Stimulated activated CD4-positive, alpha-beta T cell treated with anti-CD3 and anti-CD28 coated beads, TNF-alpha, amount 100 ng/mL, for 1 hour (primary cell): Measurements from ENCODE around the gene TAF6.
A peak's percentile ranks its signal among the peaks of the same experiment; 100 is the strongest.

Experiments used
- DNase-seq, 3 donors: peaks; one replicate each; pipeline ENCODE4 v3.0.0-alpha.2; 2020; ENCODE audit warnings: low read depth in 3 of 3, low spot score in 1 of 3

Gene TAF6

DNA sequence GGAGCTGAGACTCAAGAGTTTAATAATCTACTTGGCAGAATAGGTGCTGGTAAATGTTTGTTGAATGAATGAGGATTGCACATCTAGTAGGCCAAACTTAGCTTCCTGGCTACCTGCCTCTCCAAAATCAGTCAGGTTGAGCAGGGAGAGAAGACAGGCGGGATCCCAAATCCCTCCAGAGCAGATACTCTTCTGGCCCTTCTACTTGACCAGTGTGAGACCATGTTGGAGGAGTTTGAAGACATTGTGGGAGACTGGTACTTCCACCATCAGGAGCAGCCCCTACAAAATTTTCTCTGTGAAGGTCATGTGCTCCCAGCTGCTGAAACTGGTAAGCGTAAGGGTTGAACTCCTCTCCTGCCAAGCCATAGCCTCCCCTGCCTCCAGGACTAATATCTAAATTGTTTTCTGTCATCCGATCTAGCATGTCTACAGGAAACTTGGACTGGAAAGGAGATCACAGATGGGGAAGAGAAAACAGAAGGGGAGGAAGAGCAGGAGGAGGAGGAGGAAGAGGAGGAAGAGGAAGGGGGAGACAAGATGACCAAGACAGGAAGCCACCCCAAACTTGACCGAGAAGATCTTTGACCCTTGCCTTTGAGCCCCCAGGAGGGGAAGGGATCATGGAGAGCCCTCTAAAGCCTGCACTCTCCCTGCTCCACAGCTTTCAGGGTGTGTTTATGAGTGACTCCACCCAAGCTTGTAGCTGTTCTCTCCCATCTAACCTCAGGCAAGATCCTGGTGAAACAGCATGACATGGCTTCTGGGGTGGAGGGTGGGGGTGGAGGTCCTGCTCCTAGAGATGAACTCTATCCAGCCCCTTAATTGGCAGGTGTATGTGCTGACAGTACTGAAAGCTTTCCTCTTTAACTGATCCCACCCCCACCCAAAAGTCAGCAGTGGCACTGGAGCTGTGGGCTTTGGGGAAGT lies 5.4 kb upstream of the TAF6 start:
- no peak for DNase-seq

DNA sequence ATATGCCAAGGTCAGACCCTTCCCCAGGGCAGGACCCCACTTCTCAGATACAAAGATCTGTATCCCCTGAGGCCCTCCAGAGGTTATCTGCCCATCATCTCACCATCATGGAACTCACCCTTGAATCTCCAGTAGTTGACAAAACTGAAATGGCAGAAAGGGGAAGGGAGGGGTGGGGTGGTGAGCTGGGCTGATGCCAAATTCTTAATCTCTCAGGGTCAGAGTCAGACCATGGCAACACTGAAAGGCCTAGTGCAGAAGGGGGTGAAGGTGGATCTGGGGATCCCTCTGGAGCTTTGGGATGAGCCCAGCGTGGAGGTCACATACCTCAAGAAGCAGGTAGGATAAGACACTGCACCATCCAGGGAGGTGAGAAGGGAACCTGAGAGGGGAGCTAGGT lies 3.4 kb upstream of the TAF6 start:
- DNase-seq, result no peak

DNA sequence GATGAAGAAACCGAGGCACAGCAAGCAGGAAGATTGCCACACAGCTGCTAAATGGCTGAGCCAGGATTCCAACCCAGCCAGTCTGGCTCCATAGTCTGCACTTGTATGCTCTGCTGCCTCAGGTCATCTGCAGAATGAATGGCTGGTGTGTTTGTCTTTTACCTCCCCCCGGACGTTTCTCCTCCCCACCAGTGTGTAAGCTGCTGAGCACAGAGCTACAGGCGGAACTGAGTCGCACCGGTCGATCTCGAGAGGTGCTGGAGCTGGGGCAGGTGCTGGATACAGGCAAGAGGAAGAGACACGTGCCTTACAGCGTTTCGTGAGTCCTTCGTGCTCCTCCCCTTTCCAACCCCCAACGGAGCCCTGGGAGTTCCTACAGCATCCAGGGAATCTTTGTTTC lies 2.9 kb upstream of the TAF6 start:
- no peak for DNase-seq

DNA sequence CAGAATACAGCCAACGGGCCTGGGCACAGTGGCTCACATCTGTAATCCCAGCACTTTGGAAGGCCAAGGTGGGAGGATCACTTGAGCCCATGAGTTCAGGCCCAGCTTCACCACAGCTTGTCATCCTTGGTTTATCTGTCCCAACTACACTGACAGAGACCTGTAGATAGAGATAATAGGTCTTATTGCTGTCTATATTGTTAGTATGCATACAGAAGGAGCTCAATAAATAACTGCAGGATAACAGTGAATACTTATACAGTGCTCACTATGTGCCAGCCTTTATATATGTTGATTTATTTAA lies 1.5 kb upstream of the TAF6 start:
- DNase-seq, result no peak

DNA sequence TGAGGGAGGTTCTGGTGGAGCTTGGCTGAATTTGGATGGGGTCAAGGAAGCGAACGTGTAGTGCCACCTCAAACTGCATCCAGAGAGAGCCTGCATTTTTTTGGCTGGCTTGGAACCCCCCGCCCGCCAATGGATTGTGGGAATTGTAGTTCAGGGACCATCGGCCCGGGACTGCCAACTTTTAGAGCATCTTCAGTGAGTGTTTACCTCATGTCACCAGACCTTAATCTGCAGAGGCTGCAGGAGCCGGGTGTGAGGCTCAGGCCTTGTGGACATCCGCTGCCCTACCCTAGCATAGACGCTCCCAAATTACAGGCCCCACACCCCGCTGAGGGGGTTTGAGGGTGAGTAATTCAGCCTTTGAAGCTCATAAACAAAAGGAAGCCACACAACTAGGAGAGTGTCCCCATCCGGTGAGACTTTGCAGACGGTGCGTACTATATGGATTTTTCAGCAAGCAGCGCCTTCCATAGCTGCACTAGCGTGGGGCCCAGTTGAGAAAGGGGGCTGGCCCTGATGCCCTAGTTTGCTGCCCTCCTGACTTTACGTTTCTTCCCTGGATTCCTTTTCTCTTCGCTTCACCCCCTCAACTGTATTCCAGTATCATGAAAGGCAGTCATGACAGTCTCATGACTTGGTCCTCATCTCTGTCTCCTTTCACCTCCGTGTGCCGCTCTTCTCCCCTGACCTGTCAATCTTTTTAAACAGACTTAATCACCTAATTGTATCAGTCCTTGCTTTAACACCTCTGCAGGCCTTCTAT lies 993 bp upstream of the TAF6 start:
- peak; percentile 29 to 49 (median 39) for DNase-seq

DNA sequence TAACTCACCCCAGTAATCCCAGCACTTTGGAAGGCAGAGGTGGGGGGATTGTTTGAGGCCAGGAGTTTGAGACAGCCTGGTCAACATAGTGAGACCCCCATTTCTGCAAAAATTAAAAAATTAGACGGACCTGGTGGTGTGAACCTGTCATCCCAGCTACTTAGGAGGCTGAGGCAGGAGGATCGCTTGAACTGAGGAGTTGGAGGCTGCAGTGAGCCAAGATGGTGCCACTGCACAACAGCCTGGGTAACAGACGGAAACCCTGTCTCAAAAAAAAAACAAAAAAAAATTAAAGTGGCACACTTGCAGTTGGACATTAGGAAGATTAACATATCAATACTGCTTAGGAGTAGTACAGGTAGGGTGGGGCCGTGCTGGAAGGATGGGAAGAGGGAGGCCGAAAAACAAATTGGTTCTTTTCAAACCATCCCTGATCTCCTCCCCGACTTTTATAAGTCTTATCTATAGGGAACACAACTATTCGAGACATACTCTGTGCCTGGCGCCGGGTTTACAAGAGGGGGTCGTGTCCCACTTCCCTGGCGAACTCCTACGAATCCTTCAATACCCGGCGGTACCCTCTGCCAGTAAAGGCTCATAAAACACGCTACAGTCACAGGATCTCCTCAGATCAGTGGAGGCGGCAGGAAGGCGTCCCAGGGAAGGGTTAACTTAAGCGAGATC lies 628 bp downstream of the TAF6 start:
- DNase-seq, result no peak

DNA sequence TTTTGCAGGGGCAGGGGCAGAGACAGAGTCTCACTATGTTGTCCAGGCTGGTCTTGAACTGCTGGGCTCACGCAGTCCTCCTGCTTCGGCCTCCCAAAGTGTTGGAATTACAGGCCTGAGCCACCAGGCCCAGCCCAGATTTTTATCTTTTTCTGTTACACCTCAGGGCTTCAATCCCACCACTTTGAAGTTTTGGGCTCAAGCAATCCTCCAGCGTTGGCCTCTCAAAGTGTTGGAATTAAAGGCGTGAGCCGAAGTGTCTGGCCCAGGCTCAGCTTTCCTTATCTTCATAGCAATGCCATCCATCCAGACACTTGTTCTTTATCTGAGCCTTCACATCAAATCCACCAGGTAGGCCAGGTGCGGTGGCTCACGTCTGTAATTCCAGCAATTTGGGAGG lies 4.1 kb downstream of the TAF6 start:
- DNase-seq, result no peak

DNA sequence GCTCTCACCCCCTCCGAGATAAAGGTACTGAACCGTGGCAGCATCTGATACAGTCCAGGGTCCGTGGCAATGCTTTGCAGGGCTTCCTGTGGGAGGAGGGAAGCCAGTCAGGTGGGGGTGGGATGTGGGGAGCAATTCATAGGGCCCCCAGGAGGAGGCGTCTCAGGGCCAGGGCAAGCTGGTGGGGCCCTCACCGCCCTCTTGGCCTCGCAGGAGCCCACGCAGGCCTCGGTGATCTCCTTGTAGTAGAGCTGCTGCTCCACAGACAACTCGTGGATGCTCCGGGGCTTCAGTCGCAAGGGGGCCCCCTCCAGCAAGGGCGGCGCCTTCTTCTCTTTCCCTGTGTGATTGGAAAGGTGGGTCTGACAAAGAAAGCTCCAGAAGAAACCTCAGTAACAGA lies 7.2 kb downstream of the TAF6 start:
- DNase-seq, result no peak

DNA sequence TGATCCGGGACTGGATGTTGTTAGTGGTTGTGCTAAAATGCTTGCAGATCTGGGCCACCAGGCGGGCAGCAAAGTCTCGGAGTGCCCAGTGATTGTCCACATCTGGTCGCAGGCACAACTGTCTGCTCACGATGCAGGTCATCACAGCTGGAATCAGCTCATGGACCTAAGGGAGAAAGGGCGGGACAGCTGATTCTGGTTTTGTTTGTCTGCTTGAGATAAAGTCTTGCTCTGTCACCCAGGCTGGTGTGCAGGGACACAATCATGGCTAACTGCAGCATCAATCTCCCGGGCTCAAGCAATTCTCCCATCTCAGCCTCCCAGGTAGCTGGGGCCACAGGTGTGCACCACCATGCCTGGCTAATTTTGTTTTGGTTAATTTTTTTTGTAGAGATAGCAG lies 8.0 kb downstream of the TAF6 start:
- no peak for DNase-seq

DNA sequence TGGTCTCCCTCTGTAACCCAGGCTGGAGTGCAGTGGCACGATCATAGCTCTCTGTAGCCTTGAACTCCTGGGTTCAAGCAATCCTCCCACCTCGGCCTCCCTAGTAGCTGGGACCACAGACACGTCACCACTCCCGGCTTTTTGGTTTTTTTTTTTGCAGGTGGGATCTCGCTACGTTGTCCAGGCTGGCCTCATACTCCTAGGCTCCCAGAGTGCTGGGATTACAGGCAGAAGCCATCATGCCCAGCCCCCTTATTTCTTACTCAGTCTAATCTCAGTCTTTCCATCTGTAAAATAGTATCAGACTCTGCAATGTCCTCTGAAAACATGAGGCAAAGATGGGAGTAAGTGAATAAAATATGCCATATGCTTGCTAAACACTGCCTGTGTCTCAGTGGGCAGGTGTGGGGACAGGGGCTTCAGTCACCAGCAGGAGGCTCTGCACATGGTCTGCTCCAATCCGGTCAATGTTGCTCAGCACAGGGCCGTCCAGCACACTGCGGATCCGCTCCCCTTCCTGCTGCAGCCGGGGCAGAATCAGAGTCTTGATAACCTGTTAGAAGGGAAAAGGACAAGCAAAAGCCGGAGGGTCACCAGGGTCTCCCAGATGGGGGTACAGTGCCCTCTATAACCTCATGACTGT lies 9.5 kb downstream of the TAF6 start:
- no peak for DNase-seq

DNA sequence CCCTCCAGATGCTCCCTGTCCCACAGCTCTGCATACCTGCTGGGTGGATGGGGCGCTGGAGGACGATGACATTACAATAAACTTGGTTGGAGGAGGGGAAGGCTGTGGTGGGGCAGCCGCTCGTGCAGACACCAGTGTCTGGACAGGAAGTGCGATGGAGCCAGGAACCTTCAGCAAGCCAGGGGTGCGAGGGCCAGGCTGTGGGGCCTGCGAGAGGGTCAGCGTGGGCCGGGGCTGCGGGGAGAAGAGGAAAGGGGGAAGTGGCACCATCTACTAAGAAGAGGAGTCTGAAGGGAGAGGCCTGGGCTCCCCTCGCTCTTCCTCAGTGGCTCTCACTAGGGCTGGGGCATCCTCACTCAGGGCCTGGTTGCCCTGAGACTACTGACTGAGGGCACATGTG lies 11.3 kb downstream of the TAF6 start:
- DNase-seq, result no peak

DNA sequence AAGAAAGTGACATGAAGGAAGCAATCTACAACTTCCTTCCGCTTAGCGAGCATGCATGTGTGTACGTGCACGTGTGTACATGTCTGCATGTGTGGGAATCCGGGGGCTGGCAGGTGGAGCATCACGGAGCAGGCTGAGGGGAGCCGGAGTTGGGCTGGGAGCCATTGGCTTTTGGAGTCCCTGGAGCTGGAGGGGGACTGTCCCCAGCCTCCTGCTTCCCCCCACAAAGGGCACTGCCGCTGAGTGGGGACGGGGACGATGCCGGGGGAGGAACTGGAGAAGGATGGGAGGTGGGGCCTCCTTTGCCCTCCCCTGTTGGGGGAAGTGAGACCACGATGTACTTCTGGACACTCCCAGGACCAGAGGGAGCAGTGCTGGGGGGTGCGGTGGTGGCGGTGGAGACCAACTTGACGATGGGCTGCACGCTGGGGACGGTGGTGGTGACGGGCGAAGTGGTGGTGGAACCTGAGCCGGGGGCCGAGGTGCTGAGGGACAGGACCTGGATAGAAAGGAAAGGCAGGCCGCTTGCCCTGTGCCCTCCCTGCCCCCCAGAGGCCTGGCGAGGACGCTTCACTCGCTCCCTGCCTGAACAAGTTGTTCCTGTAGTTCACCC lies 11.9 kb downstream of the TAF6 start:
- DNase-seq, result no peak

DNA sequence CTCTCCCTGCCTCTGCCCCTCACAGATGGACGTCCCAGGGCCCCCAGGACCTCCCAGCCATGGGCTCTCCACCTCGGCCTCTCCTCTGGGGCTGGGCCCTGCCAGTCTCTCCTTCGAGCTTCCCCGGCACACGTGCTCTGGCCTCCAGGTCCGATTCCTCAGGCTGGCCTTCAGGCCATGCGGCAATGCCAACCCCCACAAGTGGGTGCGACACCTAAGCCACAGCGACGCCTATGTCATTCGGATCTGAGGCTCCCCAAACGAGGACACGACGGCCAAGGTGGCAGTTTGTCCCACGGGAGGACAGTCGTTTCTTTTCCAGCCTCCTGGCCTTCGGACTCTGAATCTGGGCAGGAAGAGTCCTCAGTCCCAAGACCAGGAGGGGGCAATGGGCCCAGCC lies 12.5 kb downstream of the TAF6 start:
- no peak for DNase-seq

DNA sequence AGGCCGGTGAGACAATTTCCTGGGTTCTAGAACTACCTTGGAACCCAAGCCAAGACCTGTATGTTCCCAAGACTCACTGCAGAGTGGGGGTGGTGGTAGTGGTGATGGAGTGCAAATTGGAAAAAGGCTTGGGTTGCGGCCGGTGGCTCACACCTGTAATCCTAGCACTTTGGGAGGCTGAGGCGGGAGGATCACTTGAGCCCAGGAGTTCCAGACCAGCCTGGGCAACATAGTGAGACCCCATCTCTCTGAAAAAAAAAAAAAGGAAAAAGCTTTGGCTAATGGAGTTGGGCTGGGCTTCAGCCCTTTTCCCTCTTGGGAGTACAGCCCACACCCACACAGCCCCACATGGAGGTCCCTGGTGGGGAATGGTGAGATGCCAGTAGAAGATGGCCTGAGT lies 13.6 kb downstream of the TAF6 start:
- no peak for DNase-seq

DNA sequence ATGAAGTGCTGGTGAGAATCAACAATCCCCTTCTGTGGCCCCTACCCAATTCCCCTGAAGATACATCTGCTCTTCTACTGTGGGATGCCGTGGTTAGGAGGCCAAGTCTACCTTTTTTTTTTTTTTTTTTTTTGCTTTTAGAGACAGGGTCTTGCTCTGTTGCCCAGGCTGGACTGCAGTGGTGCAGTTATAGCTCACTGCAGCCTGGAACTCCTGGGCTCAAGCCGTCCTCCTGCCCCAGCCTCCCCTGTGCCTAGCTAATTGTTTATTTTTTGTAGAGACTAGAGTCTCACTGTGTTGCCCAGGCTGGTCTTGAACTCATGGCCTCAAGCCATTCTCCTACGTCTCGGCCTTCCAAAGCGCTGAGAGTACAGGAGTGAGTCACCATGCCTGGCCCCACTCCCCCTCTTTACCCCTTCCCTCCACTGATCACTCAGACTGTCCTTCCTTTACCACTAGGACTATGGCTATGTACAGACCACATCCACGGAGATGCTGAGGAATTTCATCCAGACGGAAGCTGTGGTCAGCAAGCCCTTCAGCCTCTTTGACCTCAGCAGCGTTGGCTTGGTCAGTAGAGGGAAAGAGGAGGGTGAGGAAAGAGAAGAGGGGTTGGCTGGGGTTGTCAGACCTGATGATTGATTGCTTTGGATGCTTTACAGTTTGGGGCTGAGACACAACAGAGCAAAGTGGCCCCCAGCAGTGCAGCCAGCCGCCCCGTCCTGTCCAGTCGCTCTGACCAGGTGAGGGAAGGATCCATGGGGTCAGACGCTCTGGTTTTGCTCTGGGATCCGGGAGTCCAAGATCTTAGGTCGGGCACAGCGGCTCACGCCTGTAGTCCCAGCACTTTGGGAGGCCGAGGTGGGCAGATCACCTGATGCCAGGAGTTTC lies 16.0 kb downstream of the TAF6 start:
- no peak for DNase-seq

DNA sequence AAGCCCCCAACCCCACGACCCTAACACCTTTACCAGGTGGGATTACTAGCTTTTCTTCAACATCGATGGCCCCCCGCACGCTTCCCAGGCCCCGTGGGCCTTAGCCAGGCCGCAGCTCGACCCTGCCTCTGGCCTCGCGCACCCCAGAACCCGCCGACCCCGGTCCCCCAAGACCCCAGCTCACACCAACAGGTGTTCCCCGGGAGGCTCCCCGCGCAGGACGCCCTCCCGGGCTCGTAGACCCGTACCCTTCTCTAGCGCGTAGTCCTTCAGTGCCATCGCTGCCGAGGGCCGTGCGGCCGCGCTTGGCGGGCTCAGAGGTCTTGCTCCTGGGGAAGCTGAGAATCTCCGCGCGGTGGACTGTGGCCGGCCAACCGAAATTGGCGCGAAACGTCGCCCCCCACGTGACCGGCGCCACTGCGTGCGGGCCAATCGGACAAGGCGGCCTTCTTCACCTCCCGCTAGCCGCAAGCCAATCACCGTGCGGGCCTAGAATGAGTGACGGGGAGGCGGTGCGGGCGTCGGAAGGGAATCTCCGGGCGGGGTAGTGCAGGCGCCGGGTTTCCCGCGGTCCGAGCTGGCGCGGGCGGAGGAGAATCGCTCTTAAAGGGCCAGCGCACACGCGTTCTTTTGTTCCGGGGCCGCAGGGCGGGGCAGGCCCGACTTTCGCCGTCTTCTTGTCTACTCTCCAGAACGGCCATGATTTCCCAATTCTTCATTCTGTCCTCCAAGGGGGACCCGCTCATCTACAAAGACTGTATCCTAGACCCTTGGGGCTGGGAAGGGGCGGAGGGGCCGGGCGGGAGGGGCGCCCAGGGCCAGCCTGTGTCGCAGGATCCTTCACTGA lies 17.9 kb downstream of the TAF6 start, which contains the start of the genes AP4M1 and MCM7:
TSS of gene AP4M1 (plus strand) at position 628 of the 847 bp plus-strand sequence. CDS start at position 700, 72 bp downstream.
TSS of gene MCM7 (minus strand) at position 382 of the 847 bp plus-strand sequence. CDS start at position 279, 103 bp downstream.
- DNase-seq, result peak; percentile 84 to 87 (median 84)

DNA sequence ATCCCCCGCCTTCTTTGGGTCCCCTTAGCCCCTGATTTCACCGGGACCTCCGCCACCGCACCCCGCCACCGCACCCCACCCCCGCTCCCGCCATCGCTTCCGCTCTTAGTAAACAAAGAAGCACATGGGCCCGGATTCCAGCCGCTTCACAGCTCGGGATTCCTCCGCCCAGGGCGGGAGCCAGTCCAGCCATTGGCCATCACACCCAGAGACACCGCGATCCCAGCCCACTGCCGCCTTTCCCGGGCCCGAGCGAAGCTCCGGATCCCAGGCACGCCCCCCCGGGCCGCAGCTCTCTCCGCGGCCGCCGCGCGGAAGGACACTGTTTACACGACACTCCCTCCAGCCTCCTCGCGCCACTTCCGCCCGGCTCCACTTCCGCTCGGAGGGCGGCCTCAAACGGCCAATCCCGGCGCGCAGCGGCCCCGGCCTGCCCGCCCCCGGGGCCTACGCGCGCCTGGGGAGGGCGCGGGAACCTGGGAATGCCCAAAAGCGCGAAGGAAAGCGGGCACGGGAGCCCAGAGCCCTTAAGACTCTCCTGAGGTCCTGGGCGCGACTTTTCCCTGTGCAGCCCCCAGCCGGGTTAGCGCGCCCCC lies 18.6 kb downstream of the TAF6 start:
- DNase-seq, result peak; percentile 56 to 73 (median 69)

DNA sequence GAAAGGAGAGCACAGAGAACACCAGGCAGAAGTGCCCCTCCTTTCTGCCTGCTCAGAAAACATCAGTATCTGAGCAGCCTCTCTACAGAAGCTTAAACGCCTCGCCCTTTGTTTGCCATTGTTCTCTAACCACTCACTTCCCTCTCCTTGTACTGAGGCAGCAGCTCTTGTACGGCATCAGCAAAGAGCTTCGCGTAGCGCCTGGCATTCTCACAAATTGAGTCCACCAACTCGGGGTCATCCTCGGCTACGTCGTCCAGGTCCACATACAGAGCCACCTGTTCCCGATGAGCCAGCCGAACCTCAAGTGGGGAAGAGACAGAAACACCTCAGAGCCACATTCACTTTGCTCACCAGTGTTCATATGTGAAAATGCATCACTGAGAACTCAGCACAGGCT lies 19.7 kb downstream of the TAF6 start:
- no peak for DNase-seq

DNA sequence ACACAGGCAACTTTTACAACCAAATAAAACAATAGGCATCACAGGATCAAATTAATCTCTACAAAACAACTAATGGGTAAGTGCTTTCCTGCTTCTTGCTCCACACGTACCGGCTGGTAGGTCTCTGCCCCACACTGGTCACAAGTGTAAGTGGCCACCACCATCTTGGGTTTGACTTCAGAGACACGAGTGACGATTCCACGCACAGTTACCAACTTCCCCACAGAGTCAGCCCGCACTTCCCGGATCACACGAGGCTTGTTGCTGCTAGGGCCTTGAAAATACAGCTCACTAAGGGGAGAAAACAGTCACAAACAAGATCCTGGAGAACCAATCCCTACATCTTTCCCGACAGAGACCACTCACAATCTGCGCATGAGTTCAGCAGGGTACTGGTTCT lies 20.2 kb downstream of the TAF6 start:
- no peak for DNase-seq
